Left lung (tissue), 10 donors: ENCODE results near the gene MRPL32. TPM values are rescaled to one million over a fixed set of nuclear protein-coding genes. Genes with fewer than 3 reads are reported as not detected.

ENCODE experiments used
- ATAC-seq: fragments of 200-7000 bp; cut with Tn5 transposase; one replicate; pipeline ENCODE4 v1.9.1; 2020; ENCODE audit warnings: moderate library complexity
- DNase-seq, 4 donors: peaks; one replicate each; pipeline ENCODE4 v3.0.0-alpha.2; 2013 to 2020
- H3K27ac ChIP-seq, 2 donors: fragments of 200-600 bp; sonication (generic) in 1 of 2; one replicate each; pipeline versions ENCODE4 v1.5.0 to v1.8.0; 2020 to 2021
- H3K27me3 ChIP-seq, 2 donors: fragments of 200-600 bp; sonication (generic) in 1 of 2; one replicate each; pipeline versions ENCODE4 v1.5.0 to v1.8.0; 2020 to 2021
- H3K36me3 ChIP-seq, 2 donors: fragments of 200-600 bp; sonication (generic) in 1 of 2; one replicate each; pipeline versions ENCODE4 v1.5.0 to v1.8.0; 2020 to 2021
- H3K4me1 ChIP-seq, 2 donors: fragments of 200-600 bp; one replicate each; pipeline ENCODE4 v1.8.0; 2021
- H3K4me3 ChIP-seq, 2 donors: fragments of 200-600 bp; sonication (generic) in 1 of 2; one replicate each; pipeline versions ENCODE4 v1.5.0 to v1.8.0; 2020 to 2021; ENCODE audit warnings: mild to moderate bottlenecking in 1 of 2
- H3K9me3 ChIP-seq, 2 donors: fragments of 200-600 bp; sonication (generic) in 1 of 2; one replicate each; pipeline versions ENCODE4 v1.5.0 to v1.8.0; 2020 to 2021
- CTCF ChIP-seq, 2 donors: fragments of 200-600 bp; sonication (generic) in 1 of 2; IDR thresholded peaks; one replicate each; pipeline versions ENCODE4 v1.5.0 to v1.8.0; 2021; ENCODE audit warnings: antibody characterized with exemption in 2 of 2
- intact Hi-C, 2 donors: fragments of 100-400 bp; cut with DNase I; formaldehyde crosslinking; loops; one replicate each; pipeline versions ENCODE4 v1.11.2 to v1.14.2; 2022
- polyA plus RNA-seq, 6 donors: library from polyadenylated mRNA; unstranded; fragments of 120-200 nt; gene quantifications; one replicate each; pipeline ENCODE4 v1.2.1, GENCODE V29; 2013; ENCODE audit not compliant: insufficient read length in 6 of 6
- total RNA-seq, 2 donors: library from RNA; stranded (reverse); fragmentation: NEBNext Ultra II Directional; extraction: Animal tissue kit (Norgen Biotek cat#: 25700); gene quantifications; one replicate each; pipeline ENCODE4 v1.2.1, GENCODE V29; 2021
- donor health status: DM: no; HTN: yes; CAD: no.
- donor health status: DM: no; HTN: no; CAD: no.

MRPL32 gene
- total and polyA plus RNA-seq, 8 donors, result 38.5 to 55.4 (median 53.8) TPM

- H3K27ac ChIP-seq, result peak overlapping the region; percentile 15 to 61
These were observed 17.6 kb upstream of the MRPL32 start for GRCh38 chr7:42914421-42915045.

GRCh38 chr7:42915356-42915755 is 16.8 kb upstream of the MRPL32 start:
- no peak for DNase-seq
- H3K4me3 ChIP-seq, result no peak overlapping the region
- peaks cover 0 to 50% of the 10 kb centered on the region in 2 donors for H3K36me3 ChIP-seq
- H3K27ac ChIP-seq, result peak overlapping the region; percentile 15 to 61
- H3K4me1 ChIP-seq, result peaks cover 22 to 47% of the 10 kb centered on the region in 2 donors
- no peaks in the 10 kb centered on the region for H3K9me3 ChIP-seq
- no peaks in the 10 kb centered on the region for H3K27me3 ChIP-seq
- no peak for ATAC-seq
- intact Hi-C loops, result no loop called here
- TF ChIP-seq CTCF (IDR thresholded peaks at IDR 0.05), result no peak

More at GRCh38 chr7:42914421-42915045, 17.6 kb upstream of the MRPL32 start:
- no peak for ATAC-seq
- intact Hi-C loops, result no loop called here
- DNase-seq, result no peak
- no peak overlapping the region for H3K4me3 ChIP-seq
- H3K9me3 ChIP-seq, result no peaks in the 10 kb centered on the region
- TF ChIP-seq CTCF (IDR thresholded peaks at IDR 0.05), result no peak
- H3K36me3 ChIP-seq, result peaks cover 0 to 41% of the 10 kb centered on the region in 2 donors
- no peaks in the 10 kb centered on the region for H3K27me3 ChIP-seq
- H3K4me1 ChIP-seq, result peaks cover 22 to 55% of the 10 kb centered on the region in 2 donors

- H3K4me1 ChIP-seq, result peaks cover 0 to 15% of the 10 kb centered on the region in 2 donors
- no peaks in the 10 kb centered on the region for H3K27me3 ChIP-seq
- intact Hi-C loops, result no loop called here
- TF ChIP-seq CTCF (IDR thresholded peaks at IDR 0.05), result no peak
- ATAC-seq (no peak), DNase-seq (no peak)
- H3K27ac ChIP-seq, result no peak overlapping the region
- H3K36me3 ChIP-seq, result peaks cover 3 to 100% of the 10 kb centered on the region in 2 donors
- H3K4me3 ChIP-seq, result no peak overlapping the region
- H3K9me3 ChIP-seq, result no peaks in the 10 kb centered on the region
These were observed 10.0 kb upstream of the MRPL32 start for GRCh38 chr7:42922017-42922753.

GRCh38 chr7:42924223-42924838 is 7.8 kb upstream of the MRPL32 start:
- Histone ChIP-seq H3K4me1 (peaks cover 0 to 32% of the 10 kb centered on the region in 2 donors), H3K9me3 (no peaks in the 10 kb centered on the region), H3K27ac (no peak overlapping the region), H3K4me3 (no peak overlapping the region), H3K36me3 (peaks cover 3 to 79% of the 10 kb centered on the region in 2 donors), H3K27me3 (no peaks in the 10 kb centered on the region)
- DNase-seq (no peak), ATAC-seq (no peak)
- no peak for TF ChIP-seq CTCF (IDR thresholded peaks at IDR 0.05)
- intact Hi-C loops, result no loop called here

- H3K4me3 ChIP-seq, result no peak overlapping the region
- ATAC-seq (no peak), DNase-seq (no peak)
- no peaks in the 10 kb centered on the region for H3K27me3 ChIP-seq
- peaks cover 3 to 66% of the 10 kb centered on the region in 2 donors for H3K36me3 ChIP-seq
- TF ChIP-seq CTCF (IDR thresholded peaks at IDR 0.05), result no peak
- peak overlapping the region in 1 of 2 donors; percentile 48 for H3K27ac ChIP-seq
- H3K9me3 ChIP-seq, result no peaks in the 10 kb centered on the region
- peaks cover 5 to 45% of the 10 kb centered on the region in 2 donors for H3K4me1 ChIP-seq
- intact Hi-C loops, result no loop called here
These were observed 6.5 kb upstream of the MRPL32 start for GRCh38 chr7:42925630-42926029.
